Sigmoid colon (tissue), 7 donors: ENCODE measurements around the gene HNF1B. TPM values are rescaled to one million over a fixed set of nuclear protein-coding genes. Genes with fewer than 3 reads are reported as not detected.

Source experiments
- DNase-seq: peaks from one replicate; pipeline ENCODE4 v3.0.0-alpha.2; 2019
- H3K27ac ChIP-seq, 4 donors: fragments of 200-600 bp; sonication (generic); one replicate each; pipeline ENCODE4 v1.5.1; 2016 to 2019; ENCODE audit warnings: mild to moderate bottlenecking in 1 of 4
- H3K27me3 ChIP-seq, 3 donors: fragments of 200-600 bp; sonication (generic); one replicate each; pipeline ENCODE4 v1.5.1; 2019; ENCODE audit warnings: mild to moderate bottlenecking in 1 of 3
- H3K36me3 ChIP-seq, 4 donors: fragments of 200-600 bp; sonication (generic); one replicate each; pipeline ENCODE4 v1.5.1; 2016 to 2019
- H3K4me1 ChIP-seq, 4 donors: fragments of 200-600 bp; sonication (generic); one replicate each; pipeline ENCODE4 v1.5.1; 2017 to 2019
- H3K4me3 ChIP-seq, 4 donors: fragments of 200-600 bp; sonication (generic); one replicate each; pipeline ENCODE4 v1.5.1; 2017 to 2019; ENCODE audit warnings: mild to moderate bottlenecking in 2 of 4, moderate library complexity in 1 of 4
- H3K9me3 ChIP-seq, 4 donors: fragments of 200-600 bp in 3 of 4; sonication (generic) in 3 of 4; one replicate each; pipeline versions ENCODE4 v1.5.1 to v1.6.1; 2013 to 2019
- CTCF ChIP-seq, 4 experiments: fragments of 450-650 bp in 3 of 4; fragments of 200-600 bp in 1 of 4; IDR thresholded peaks; one replicate each; pipeline ENCODE4 v1.5.1; 2016 to 2019; ENCODE audit warnings: antibody characterized with exemption in 4 of 4, mild to moderate bottlenecking in 3 of 4, moderate library complexity in 2 of 4
- EP300 ChIP-seq, 4 donors: sonication (generic); formaldehyde crosslinking; IDR thresholded peaks; one replicate each; pipeline ENCODE4 v1.6.1; 2017; ENCODE audit warnings: antibody characterized with exemption in 4 of 4
- POLR2A ChIP-seq, 2 donors: fragments of 450-650 bp; IDR thresholded peaks; one replicate each; pipeline ENCODE4 v1.6.1; 2016; ENCODE audit warnings: antibody characterized with exemption in 2 of 2, mild to moderate bottlenecking in 2 of 2, moderate library complexity in 2 of 2
- POLR2AphosphoS5 ChIP-seq, 4 donors: sonication (generic); formaldehyde crosslinking; IDR thresholded peaks; one replicate each; pipeline ENCODE4 v1.6.1; 2017; ENCODE audit warnings: antibody characterized with exemption in 4 of 4
- WGBS, 2 donors: extraction: QIAGEN DNeasy Blood & Tissue Kit; methylation state at CpG; one replicate each; pipeline ENCODE4 v1.1.7; 2013; 5-methylcytosine and 5-hydroxymethylcytosine counted together
- intact Hi-C: fragments of 100-400 bp; cut with DNase I; formaldehyde crosslinking; loops from one replicate; pipeline ENCODE4 v1.15.1; 2023
- polyA plus RNA-seq, 3 donors: library from polyadenylated mRNA; stranded (reverse); fragments of 200-250 nt; gene quantifications; one replicate each; pipeline ENCODE4 v1.2.3, GENCODE V29; 2013
- total RNA-seq, 4 donors: library from RNA; depleted of rRNA; stranded (reverse); fragments of >200 nt; gene quantifications; one replicate each; pipeline ENCODE4 v1.1.0, GENCODE V29; 2016
- donor health status: healthy with polysubstance abuse.
- donor health status: Bipolar disorder and iron deficiency.
- donor health status: healthy.

HNF1B gene
- total and polyA plus RNA-seq, 7 donors, result 0.28 to 13.2 (median 10.7) TPM; not detected in 3

- WGBS, 2 donors, result 78 to 94% methylated on average over 3 of the region's 3 CpGs
- TF ChIP-seq CTCF (IDR thresholded peaks at IDR 0.05) (no peak), POLR2AphosphoS5 (IDR thresholded peaks at IDR 0.05) (no peak), POLR2A (IDR thresholded peaks at IDR 0.05) (no peak), EP300 (IDR thresholded peaks at IDR 0.05) (no peak)
- no peak for DNase-seq
- H3K4me3 ChIP-seq, result no peak overlapping the region
- H3K27ac ChIP-seq, result no peak overlapping the region
- H3K27me3 ChIP-seq, result peaks cover 0 to 12% (median 0%) of the 10 kb centered on the region in 3 donors
- no peaks in the 10 kb centered on the region for H3K36me3 ChIP-seq
- no peaks in the 10 kb centered on the region for H3K4me1 ChIP-seq
- intact Hi-C loops, result no loop called here
- H3K9me3 ChIP-seq, result no peaks in the 10 kb centered on the region
Observed at GRCh38 chr17:37694734-37695133, 50.1 kb downstream of the HNF1B start.

- Histone ChIP-seq H3K4me1 (no peaks in the 10 kb centered on the region), H3K27me3 (peaks cover 0 to 8% (median 0%) of the 10 kb centered on the region in 3 donors), H3K27ac (no peak overlapping the region), H3K4me3 (no peak overlapping the region), H3K9me3 (no peaks in the 10 kb centered on the region), H3K36me3 (no peaks in the 10 kb centered on the region)
- intact Hi-C loops, result no loop called here
- DNase-seq, result peak; percentile 40
- 82 to 87% methylated on average over 5 of the region's 5 CpGs for WGBS, 2 donors
- TF ChIP-seq POLR2A (IDR thresholded peaks at IDR 0.05) (no peak), EP300 (IDR thresholded peaks at IDR 0.05) (no peak), CTCF (IDR thresholded peaks at IDR 0.05) (no peak), POLR2AphosphoS5 (IDR thresholded peaks at IDR 0.05) (no peak)
Observed at GRCh38 chr17:37693328-37693727, 51.5 kb downstream of the HNF1B start.

- Histone ChIP-seq H3K27ac (no peak overlapping the region), H3K27me3 (peaks cover 0 to 2% (median 0%) of the 10 kb centered on the region in 3 donors), H3K9me3 (no peaks in the 10 kb centered on the region), H3K36me3 (no peaks in the 10 kb centered on the region), H3K4me3 (no peak overlapping the region), H3K4me1 (no peaks in the 10 kb centered on the region)
- no peak for DNase-seq
- 86 to 90% methylated on average over 6 of the region's 6 CpGs for WGBS, 2 donors
- intact Hi-C loops, result no loop called here
- TF ChIP-seq CTCF (IDR thresholded peaks at IDR 0.05), result no peak
- TF ChIP-seq POLR2AphosphoS5 (IDR thresholded peaks at IDR 0.05), result no peak
- no peak for TF ChIP-seq EP300 (IDR thresholded peaks at IDR 0.05)
- TF ChIP-seq POLR2A (IDR thresholded peaks at IDR 0.05), result no peak
Observed at GRCh38 chr17:37691807-37692206, 53.1 kb downstream of the HNF1B start.

GRCh38 chr17:37689317-37689716 is 55.5 kb downstream of the HNF1B start:
- H3K27ac ChIP-seq, result no peak overlapping the region
- no peaks in the 10 kb centered on the region for H3K4me1 ChIP-seq
- TF ChIP-seq POLR2A (IDR thresholded peaks at IDR 0.05) (no peak), EP300 (IDR thresholded peaks at IDR 0.05) (no peak), POLR2AphosphoS5 (IDR thresholded peaks at IDR 0.05) (no peak)
- whole genome bisulfite sequencing, 2 donors, result 43 to 70% methylated on average over 7 of the region's 7 CpGs
- no peak for DNase-seq
- no peak overlapping the region for H3K4me3 ChIP-seq
- no peaks in the 10 kb centered on the region for H3K36me3 ChIP-seq
- no peaks in the 10 kb centered on the region for H3K9me3 ChIP-seq
- no peaks in the 10 kb centered on the region for H3K27me3 ChIP-seq
- intact Hi-C loops, result no loop called here

GRCh38 chr17:37683454-37683984 is 61.3 kb downstream of the HNF1B start:
- 21 to 50% methylated on average over 9 of the region's 9 CpGs for WGBS, 2 donors
- no peaks in the 10 kb centered on the region for H3K36me3 ChIP-seq
- TF ChIP-seq EP300 (IDR thresholded peaks at IDR 0.05) (no peak), POLR2A (IDR thresholded peaks at IDR 0.05) (no peak), CTCF (IDR thresholded peaks at IDR 0.05) (no peak), POLR2AphosphoS5 (IDR thresholded peaks at IDR 0.05) (no peak)
- DNase-seq, result no peak
- no peak overlapping the region for H3K27ac ChIP-seq
- no peak overlapping the region for H3K4me3 ChIP-seq
- intact Hi-C loops, result no loop called here
- no peaks in the 10 kb centered on the region for H3K4me1 ChIP-seq
- H3K9me3 ChIP-seq, result no peaks in the 10 kb centered on the region
- H3K27me3 ChIP-seq, result no peaks in the 10 kb centered on the region
